Right renal pelvis (tissue), 4 donors: ENCODE measurements around the gene LGALS13. TPM values are rescaled to one million over a fixed set of nuclear protein-coding genes. Genes with fewer than 3 reads are reported as not detected.
"Not testable (repeated sequence)": the region's sequence is repeated elsewhere in the genome, so short reads cannot be mapped to it uniquely, and the experiment has no call there.

ENCODE experiments used
- DNase-seq, 4 donors: peaks; one replicate each; pipeline ENCODE4 v3.0.0-alpha.2; 2013; ENCODE audit warnings: low read depth in 4 of 4, low spot score in 3 of 4, missing footprints in 1 of 4
- polyA plus RNA-seq, 4 donors: library from polyadenylated mRNA; unstranded; fragments of 120-200 nt; gene quantifications; one replicate each; pipeline ENCODE4 v1.2.1, GENCODE V29; 2013; ENCODE audit not compliant: insufficient read length in 4 of 4

The LGALS13 gene
- polyA plus RNA-seq, 4 donors, result not detected

DNA sequence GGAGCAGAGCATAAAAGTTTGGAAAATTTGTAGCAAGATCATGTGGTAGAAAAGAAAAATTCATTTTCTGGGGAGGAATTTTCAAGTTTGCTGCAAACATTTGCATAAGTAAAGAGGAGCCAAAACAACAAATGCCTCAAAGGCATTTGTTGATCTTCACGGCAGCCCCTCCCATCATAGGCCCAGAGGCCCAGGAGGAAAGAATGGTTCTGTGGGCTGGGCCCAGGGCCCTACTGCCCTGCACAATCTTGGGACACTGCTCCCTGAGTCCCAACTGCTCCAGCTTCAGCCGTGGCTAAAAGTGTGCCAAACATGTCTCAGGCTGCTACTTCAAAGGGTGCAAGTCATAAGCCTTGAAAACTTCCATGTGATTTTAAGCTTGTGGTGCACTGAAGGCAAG, 11.3 kb downstream of the LGALS13 start:
- DNase-seq, result no peak

DNA sequence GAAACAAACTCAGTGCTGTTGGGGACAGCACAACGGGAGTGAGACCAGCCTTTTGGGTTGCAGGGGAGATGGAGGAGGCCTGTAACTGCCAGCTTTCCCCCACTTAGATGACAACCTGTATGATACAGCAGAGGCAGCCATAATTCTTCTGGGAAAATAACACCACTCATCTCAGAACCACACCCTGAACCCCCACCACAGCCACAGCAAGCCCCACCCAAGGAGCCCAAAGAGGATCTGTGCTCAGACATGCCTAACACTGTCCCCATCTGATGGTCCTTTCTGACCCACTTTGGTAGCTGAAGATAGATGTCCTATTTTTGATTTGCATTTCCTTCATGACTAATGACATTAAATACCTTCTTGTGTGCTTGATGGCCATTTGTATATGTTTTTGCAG, 15.4 kb downstream of the LGALS13 start:
- DNase-seq, result no peak

DNA sequence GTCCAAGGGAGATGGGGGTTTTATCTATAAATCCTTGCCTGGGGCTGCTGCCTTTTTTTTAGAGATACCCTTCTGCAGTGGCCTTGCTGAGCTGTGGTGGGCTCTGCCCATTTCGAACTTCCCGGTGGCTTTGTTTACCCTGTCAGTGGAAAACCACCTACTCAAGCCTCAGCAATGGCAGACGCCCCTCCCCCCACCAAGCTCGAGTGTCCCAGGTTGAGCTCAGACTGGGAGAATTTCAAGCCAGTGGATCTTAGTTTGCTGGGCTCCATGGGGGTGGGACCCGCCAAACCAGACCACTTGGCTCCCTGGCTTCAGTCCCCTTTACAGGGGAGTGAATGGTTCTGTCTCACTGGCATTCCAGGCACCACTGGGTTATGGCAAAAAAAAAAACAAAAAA, 21.6 kb downstream of the LGALS13 start:
- no peak for DNase-seq

DNA sequence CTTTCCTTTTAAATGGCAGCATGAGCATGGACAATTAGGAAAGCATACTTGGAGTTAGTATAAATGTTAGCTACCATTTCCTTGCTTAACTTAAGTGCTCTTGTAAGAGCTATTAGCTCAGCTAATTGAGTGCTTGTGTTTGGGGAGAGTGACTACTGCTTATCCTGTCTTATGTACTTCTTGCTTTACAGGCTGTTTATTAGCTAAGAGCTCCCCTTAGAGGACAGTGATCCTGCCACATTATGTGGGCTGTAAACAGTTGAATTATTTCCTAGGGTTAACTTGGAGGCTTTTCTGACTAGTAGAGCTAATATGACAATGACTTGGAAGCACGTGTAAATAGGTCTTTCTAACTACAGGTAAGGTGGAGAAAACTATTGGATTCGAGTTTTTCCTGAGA, 25.3 kb downstream of the LGALS13 start:
- not testable (repeated sequence) for DNase-seq

DNA sequence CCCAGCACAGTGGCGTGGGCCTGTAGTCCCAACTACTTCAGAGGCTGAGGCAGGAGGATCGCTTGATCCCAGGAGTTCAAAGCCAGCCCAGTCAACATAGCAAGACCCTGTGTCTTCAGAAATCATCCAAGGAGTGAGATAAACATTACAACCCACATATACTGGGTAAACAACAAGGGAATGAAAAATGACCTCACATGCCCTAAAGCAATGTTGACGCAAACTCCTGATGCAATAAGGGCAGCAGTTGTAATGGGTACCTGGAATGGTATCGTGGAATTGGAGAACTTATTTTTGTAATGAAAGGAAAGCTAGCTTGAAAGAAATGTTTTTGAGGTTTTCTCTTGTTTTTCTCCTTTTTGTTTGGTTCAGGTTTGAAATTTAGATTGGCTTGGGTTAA, 28.9 kb downstream of the LGALS13 start:
- no peak for DNase-seq

DNA sequence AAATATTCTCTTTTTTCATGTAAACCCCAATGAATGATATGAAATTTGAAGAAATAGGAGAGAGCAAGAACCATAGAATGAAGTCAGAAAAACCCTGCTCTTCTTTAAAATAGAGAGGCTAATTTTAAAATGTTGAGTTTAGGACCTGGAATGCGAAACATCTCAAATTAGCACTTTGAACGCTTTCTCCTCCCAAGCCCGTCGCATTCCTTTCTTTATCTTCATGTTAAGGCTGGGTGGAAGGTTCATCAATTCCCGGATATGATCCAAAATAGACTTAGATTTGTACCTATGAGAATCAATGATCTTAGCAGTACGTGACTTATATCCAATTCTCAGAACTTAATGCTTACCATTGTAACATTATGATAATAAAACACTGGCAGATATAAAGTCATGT, 29.3 kb downstream of the LGALS13 start:
- no peak for DNase-seq

DNA sequence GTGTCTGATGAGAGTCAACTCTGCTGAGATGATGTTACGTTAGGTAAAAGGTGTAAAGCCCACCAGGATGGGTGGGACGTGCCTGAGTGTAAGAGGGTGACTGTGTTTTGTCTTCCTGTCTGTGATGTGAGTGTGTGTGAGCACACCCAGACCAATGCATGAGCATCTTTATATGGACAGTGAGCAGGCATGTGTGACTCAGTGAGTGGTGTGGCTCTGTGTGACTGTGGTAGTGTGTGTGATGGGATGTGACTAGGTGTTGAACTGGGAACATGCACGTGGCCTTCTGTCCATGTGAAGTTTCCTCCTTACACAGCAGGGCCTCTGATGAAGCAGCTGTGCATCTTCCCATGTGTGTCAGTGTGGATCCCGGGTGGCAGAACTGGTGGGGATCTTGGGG, 35.6 kb downstream of the LGALS13 start:
- DNase-seq, result no peak

DNA sequence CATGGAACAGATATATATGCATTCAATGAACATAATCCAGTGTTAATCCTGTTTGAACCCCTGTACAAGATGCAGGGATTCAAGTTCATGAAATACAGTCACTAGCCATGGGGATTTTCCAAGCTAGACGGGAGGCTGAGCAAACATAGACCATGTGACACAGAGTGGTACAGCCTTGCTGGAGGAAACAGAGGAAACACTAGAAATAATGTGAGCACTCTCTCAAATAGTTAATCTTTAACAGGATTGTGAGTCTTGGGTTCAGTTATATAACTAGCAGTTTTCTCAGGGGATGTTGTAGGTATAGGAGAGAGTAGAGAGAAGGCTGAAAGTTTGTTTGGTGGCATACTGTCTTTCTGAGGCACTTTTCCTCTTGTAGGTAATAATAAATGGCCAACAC, 39.4 kb downstream of the LGALS13 start:
- no peak for DNase-seq

DNA sequence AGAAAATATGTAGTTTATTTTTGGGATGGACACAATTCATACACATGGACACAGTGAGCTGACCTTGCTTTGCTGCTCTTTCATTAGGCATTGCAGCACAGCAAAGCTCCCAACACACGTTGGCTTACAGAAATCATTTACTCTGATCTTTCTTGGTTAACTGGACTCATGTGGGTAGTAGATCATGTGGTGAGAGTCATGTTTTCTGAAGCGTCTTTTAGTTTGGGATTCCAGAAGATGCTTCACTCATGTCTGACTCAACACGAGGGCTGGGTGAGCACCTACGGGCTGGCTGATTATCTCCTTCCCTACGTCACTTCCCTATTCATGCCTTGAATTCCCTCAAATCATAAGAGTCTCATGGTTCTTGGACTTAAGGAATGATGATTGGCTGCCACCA, 41.3 kb downstream of the LGALS13 start:
- no peak for DNase-seq

DNA sequence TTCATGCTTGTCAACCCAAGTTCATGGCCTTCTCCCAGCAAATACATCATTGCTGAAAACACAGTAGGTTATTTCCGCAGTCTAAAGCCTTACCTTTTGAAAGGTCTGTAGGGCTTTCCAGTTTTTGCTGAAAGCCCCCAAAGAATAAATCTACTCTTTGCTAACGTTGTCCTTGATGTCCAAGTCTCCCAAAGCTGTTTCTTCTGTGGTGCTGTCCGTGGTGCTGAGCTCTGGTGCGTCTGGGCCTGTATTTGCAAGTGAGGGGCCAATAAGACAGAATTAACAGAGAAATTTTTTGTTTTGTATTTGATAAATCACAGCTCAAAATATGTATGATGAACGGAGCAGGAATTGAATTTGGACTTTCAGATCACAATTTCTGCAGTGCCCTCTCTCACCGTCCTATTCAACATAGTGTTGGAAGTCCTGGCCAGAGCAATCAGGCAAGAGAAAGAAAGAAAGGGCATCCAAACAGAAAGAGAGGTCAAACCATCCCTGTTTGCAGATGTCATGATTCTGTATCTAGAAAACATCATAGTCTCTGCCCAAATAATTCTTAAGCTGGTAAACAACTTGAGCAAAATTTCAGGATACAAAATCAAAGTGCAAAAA, 43.6 kb downstream of the LGALS13 start:
- peak; percentile 11 to 24 (median 15) for DNase-seq

DNA sequence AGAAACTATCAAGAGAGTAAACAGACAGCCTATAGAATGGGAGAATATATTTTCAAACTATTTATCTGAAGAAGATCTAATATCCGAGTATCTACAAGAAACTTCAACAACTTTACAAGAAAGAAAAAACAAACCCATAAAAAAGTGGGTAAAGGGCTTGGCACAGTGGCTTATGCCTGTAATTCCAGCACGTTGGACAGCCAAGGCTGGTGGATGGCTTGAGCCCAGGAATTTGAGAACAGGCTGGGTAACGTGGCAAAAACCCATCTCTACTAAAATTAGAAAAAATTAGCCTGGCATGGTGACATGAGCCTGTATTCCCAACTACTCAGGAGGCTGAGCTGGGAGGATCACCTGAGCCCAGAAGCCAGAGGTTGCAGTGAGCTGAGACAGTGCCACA, 45.6 kb downstream of the LGALS13 start:
- no peak for DNase-seq

DNA sequence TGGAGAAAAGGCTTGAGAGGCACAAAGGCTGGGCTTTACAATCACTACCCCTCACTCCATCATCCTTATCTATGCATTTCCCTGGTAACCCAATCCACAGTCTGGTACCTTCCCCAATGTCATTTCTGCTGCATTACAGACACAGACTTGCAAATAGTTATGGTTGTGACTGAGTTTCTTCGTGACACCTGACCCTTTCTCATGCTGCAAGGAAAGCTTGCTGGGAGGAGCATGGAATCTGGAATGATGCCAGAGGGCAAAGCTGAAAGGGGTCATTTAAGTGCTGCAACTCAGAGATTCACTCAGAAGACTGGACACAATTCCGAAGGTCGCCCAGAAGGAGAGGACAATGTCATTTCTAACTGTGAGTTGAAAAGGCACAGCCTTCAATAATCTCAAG, 53.3 kb downstream of the LGALS13 start, which contains the start of gene LGALS16:
Gene LGALS16, plus strand, starts transcription at position 301 of the 400 bp plus-strand sequence. Its CDS starts 49 bp downstream, at position 350.
- no peak for DNase-seq

Other genes starting within 250 kb of the LGALS13 start
- gene PAF1, start 211.4 kb upstream of the LGALS13 start, polyA plus RNA-seq, result 10 to 100 TPM; 66.5 to 70.6 (median 68.6) TPM
- 10 to 100 TPM; 41.5 to 48.2 (median 43.1) TPM for gene MED29, start 211.1 kb upstream of the LGALS13 start, polyA plus RNA-seq
- gene ZFP36, start 195.7 kb upstream of the LGALS13 start, polyA plus RNA-seq, result 10 to 100 TPM; 20.3 to 59.1 (median 38.2) TPM
- gene PLEKHG2, start 189.9 kb upstream of the LGALS13 start, polyA plus RNA-seq, result 10 to 100 TPM; 62.9 to 89.6 (median 84.1) TPM
- gene RPS16, start 166.6 kb upstream of the LGALS13 start, polyA plus RNA-seq, result 1,000 to 10,000 TPM; 1,088 to 1,343 (median 1,270) TPM
- 100 to 1,000 TPM; 124 to 139 (median 138) TPM for gene SUPT5H, start 156.9 kb upstream of the LGALS13 start, polyA plus RNA-seq
- 10 to 100 TPM; 69.7 to 81.3 (median 73.9) TPM for gene TIMM50, start 121.7 kb upstream of the LGALS13 start, polyA plus RNA-seq
- under 1 TPM; 0.48 to 0.78 (median 0.65) TPM for gene DLL3, start 103.6 kb upstream of the LGALS13 start, polyA plus RNA-seq
- 1 to 10 TPM; 4.0 to 8.3 (median 6.2) TPM for gene SELENOV, start 87.4 kb upstream of the LGALS13 start, polyA plus RNA-seq
- 1 to 10 TPM; 3.7 to 5.1 (median 4.3) TPM for gene EID2B, start 69.7 kb upstream of the LGALS13 start, polyA plus RNA-seq
- gene EID2, start 62.4 kb upstream of the LGALS13 start, polyA plus RNA-seq, result 10 to 100 TPM; 20.7 to 25.4 (median 22.6) TPM
- not detected for gene LGALS16, start 53.4 kb downstream of the LGALS13 start, polyA plus RNA-seq
- not detected for gene LGALS14, start 102.0 kb downstream of the LGALS13 start, polyA plus RNA-seq
- gene CLC, start 135.5 kb downstream of the LGALS13 start, polyA plus RNA-seq, result 1 to 10 TPM; 1.2 to 4.2 (median 1.7) TPM
- gene LEUTX, start 176.3 kb downstream of the LGALS13 start, polyA plus RNA-seq, result not detected
- 10 to 100 TPM; 33.1 to 39.8 (median 36.8) TPM for gene DYRK1B, start 231.6 kb downstream of the LGALS13 start, polyA plus RNA-seq
- 100 to 1,000 TPM; 308 to 340 (median 323) TPM for gene FBL, start 243.9 kb downstream of the LGALS13 start, polyA plus RNA-seq